ENCODE data around the gene CALML5. TPM values are rescaled to one million over a fixed set of nuclear protein-coding genes. Genes with fewer than 3 reads are reported as not detected.

Gene CALML5
- total and polyA plus RNA-seq, 9 of the 15 experiments (the other 6 are each of a cell fraction or from before 2014, with no cell fraction given) = not detected

- in situ Hi-C loops (cut with MboI) = no loop called here
- Histone ChIP-seq H3K9me3 (replicated peaks; ENCODE audit: control insufficient read depth, insufficient read depth, low read depth, low read length) (no peaks in the 10 kb centered on the region), H3K36me3 (ENCODE audit: control insufficient read depth, insufficient read depth, low read length) (no peaks in the 10 kb centered on the region), H3K9ac (ENCODE audit: insufficient read depth in 1 of 2, low read depth in 2 of 2, low read length in 2 of 2) (no peak overlapping the region), H3K27ac (ENCODE audit: extremely low read depth, low read depth, low read length) (no peak overlapping the region), H3K9me1 (ENCODE audit: control insufficient read depth, insufficient read depth, low read length) (no peaks in the 10 kb centered on the region), H3K27me3 (ENCODE audit: control insufficient read depth in 2 of 2, insufficient read depth in 2 of 2, low read length in 2 of 2) (no peaks in the 10 kb centered on the region), H3K4me2 (ENCODE audit: insufficient read depth, low read length) (no peak overlapping the region), H3K4me1 (replicated peaks in 1 of 2; ENCODE audit: control insufficient read depth in 2 of 2, insufficient read depth in 2 of 2, low read length in 2 of 2) (peaks cover 15 to 41% of the 10 kb centered on the region in 2 experiments), H4K20me1 (replicated peaks; ENCODE audit: control insufficient read depth, insufficient read depth, low read length) (no peaks in the 10 kb centered on the region), H3K79me2 (ENCODE audit: control insufficient read depth, insufficient read depth, low read length) (no peaks in the 10 kb centered on the region), H2AFZ (ENCODE audit: low read depth, low read length) (no peak overlapping the region), H3K4me3 (no peak overlapping the region)
- ChIA-PET POLR2A (interaction anchor here (0.6 to 0.7 kb wide), 3 partner anchors 9 to 70 kb away, joined by 3 read pairs; no protein-coding TSS in a partner anchor), CTCF (ENCODE audit: low intra/inter-chr PET ratio) (no interaction called here)
- intact Hi-C loops (cut with micrococcal nuclease) = no loop called here
- ATAC-seq (no peak), DNase-seq (ENCODE audit: extremely low read depth in 1 of 4, low spot score in 3 of 4) (no peak), FAIRE-seq (no peak)
- 54% methylated on average over 3 of the region's 3 CpGs for WGBS (ENCODE audit: insufficient coverage, low coverage, missing lambda C conversion rate)
- no TSS peak for BruUV-seq (replicated peaks)
- TF ChIP-seq ATF3 (IDR thresholded peaks at IDR 0.05) = no peak
- no peak for TF ChIP-seq ATF3 (CRISPR knock-in tag; conservative IDR thresholded peaks at IDR 0.05)
- no peak for TF ChIP-seq CCAR2 (IDR thresholded peaks at IDR 0.05; ENCODE audit: low read depth, low read length)
- no peak for TF ChIP-seq MYNN (IDR thresholded peaks at IDR 0.05)
- no peak for TF ChIP-seq MYNN (CRISPR knock-in tag; IDR thresholded peaks at IDR 0.05)
- no peak for TF ChIP-seq NR2F6 (CRISPR knock-in tag; IDR thresholded peaks at IDR 0.05)
- TF ChIP-seq ZNF511 (CRISPR knock-in tag; IDR thresholded peaks at IDR 0.05) = no peak
- no peak for TF ChIP-seq HDAC6 (IDR thresholded peaks at IDR 0.05; ENCODE audit: low read depth, low read length)
- no peak for TF ChIP-seq CHD4 (IDR thresholded peaks at IDR 0.05; ENCODE audit: insufficient read depth, insufficient replicate concordance, low read depth, low read length, poor library complexity, severe bottlenecking)
- TF ChIP-seq OTX1 (CRISPR knock-in tag; IDR thresholded peaks at IDR 0.05) = no peak
- no peak for TF ChIP-seq RNF2 (IDR thresholded peaks at IDR 0.05)
- no peak for TF ChIP-seq DEAF1 (CRISPR knock-in tag; IDR thresholded peaks at IDR 0.05)
- TF ChIP-seq ZNF398 (CRISPR knock-in tag; IDR thresholded peaks at IDR 0.05) = no peak
- TF ChIP-seq NR3C1 (CRISPR knock-in tag; IDR thresholded peaks at IDR 0.05) = no peak
- TF ChIP-seq NR4A1 (CRISPR knock-in tag; IDR thresholded peaks at IDR 0.05) = no peak
- no peak for TF ChIP-seq NR4A1 (tag; IDR thresholded peaks at IDR 0.05)
- no peak for TF ChIP-seq SFPQ (IDR thresholded peaks at IDR 0.05; ENCODE audit: low read depth, low read length)
- TF ChIP-seq SIN3B (IDR thresholded peaks at IDR 0.05; ENCODE audit: low read depth) = no peak
Measured at GRCh38 chr10:5493691-5494090, 5.7 kb downstream of the CALML5 start.
